Stomach (tissue), 9 donors: ENCODE measurements around the gene ASPG. TPM values are rescaled to one million over a fixed set of nuclear protein-coding genes. Genes with fewer than 3 reads are reported as not detected.

Experiments
- DNase-seq, 2 donors: peaks; one replicate each; pipeline versions ENCODE4 v3.0.0 to v3.0.0-alpha.2; 2013 to 2019
- H3K27ac ChIP-seq, 5 donors: fragments of 200-600 bp in 4 of 5; sonication (generic) in 4 of 5; one replicate each; pipeline ENCODE4 v1.5.1; 2013 to 2019; ENCODE audit warnings: mild to moderate bottlenecking in 1 of 5, moderate library complexity in 1 of 5
- H3K27me3 ChIP-seq, 3 donors: fragments of 200-600 bp; sonication (generic); one replicate each; pipeline ENCODE4 v1.5.1; 2017 to 2019; ENCODE audit warnings: mixed run types in 1 of 3
- H3K36me3 ChIP-seq, 4 donors: fragments of 200-600 bp; sonication (generic); 1 replicate in 3 of 4; 2 replicates in 1 of 4; pipeline ENCODE4 v1.5.1; 2016 to 2019
- H3K4me1 ChIP-seq, 4 donors: fragments of 200-600 bp; sonication (generic); one replicate each; pipeline ENCODE4 v1.5.1; 2016 to 2019
- H3K4me3 ChIP-seq, 4 donors: fragments of 200-600 bp; sonication (generic) in 3 of 4; one replicate each; pipeline ENCODE4 v1.5.1; 2016 to 2019; ENCODE audit warnings: mild to moderate bottlenecking in 1 of 4
- H3K9me3 ChIP-seq, 4 donors: fragments of 200-600 bp; sonication (generic); one replicate each; pipeline ENCODE4 v1.5.1; 2016 to 2019
- EP300 ChIP-seq: sonication (generic); formaldehyde crosslinking; IDR thresholded peaks from one replicate; pipeline ENCODE4 v1.6.1; 2017; ENCODE audit warnings: antibody characterized with exemption
- POLR2A ChIP-seq, 4 donors: fragments of 450-650 bp; IDR thresholded peaks; one replicate each; pipeline ENCODE4 v1.6.1; 2016; ENCODE audit warnings: antibody characterized with exemption in 4 of 4, control low read depth in 2 of 4, mild to moderate bottlenecking in 1 of 4, moderate library complexity in 1 of 4
- POLR2AphosphoS5 ChIP-seq, 3 donors: sonication (generic); formaldehyde crosslinking; IDR thresholded peaks; one replicate each; pipeline ENCODE4 v1.6.1; 2016; ENCODE audit warnings: antibody characterized with exemption in 3 of 3
- WGBS, 5 donors: extraction: QIAGEN DNeasy Blood & Tissue Kit in 3 of 5; methylation state at CpG; one replicate each; pipeline versions ENCODE4 v1.1.5 to v1.1.7; 2013 to 2018; 5-methylcytosine and 5-hydroxymethylcytosine counted together
- intact Hi-C: fragments of 100-400 bp; cut with DNase I; formaldehyde crosslinking; loops from one replicate; pipeline ENCODE4 v1.15.1; 2023; ENCODE audit warnings: low total_unique reads
- polyA plus RNA-seq, 3 donors: library from polyadenylated mRNA; stranded (reverse); fragments of 200-250 nt; gene quantifications; one replicate each; pipeline ENCODE4 v1.2.3, GENCODE V29; 2013
- total RNA-seq, 5 donors: library from RNA; depleted of rRNA; stranded (reverse); fragments of >200 nt; gene quantifications; one replicate each; pipeline versions ENCODE4 v1.1.0 to v1.2.3, GENCODE V29; 2014 to 2016
- TF ChIP-seq, protein P1 (sequence below), 7 experiments: fragments of 450-650 bp in 4 of 7; fragments of 200-600 bp in 3 of 7; sonication (generic) in 3 of 7; IDR thresholded peaks; one replicate each; pipeline ENCODE4 v1.5.1; 2016 to 2019; ENCODE audit warnings: antibody characterized with exemption in 7 of 7, control low read depth in 2 of 7, mild to moderate bottlenecking in 1 of 7
- donor health status: healthy with polysubstance abuse.
- donor health status: Bipolar disorder and iron deficiency.
- donor health status: healthy.

ASPG gene
- total and polyA plus RNA-seq, 8 donors: 0.12 to 10.7 (median 4.4) TPM; not detected in 1

DNA sequence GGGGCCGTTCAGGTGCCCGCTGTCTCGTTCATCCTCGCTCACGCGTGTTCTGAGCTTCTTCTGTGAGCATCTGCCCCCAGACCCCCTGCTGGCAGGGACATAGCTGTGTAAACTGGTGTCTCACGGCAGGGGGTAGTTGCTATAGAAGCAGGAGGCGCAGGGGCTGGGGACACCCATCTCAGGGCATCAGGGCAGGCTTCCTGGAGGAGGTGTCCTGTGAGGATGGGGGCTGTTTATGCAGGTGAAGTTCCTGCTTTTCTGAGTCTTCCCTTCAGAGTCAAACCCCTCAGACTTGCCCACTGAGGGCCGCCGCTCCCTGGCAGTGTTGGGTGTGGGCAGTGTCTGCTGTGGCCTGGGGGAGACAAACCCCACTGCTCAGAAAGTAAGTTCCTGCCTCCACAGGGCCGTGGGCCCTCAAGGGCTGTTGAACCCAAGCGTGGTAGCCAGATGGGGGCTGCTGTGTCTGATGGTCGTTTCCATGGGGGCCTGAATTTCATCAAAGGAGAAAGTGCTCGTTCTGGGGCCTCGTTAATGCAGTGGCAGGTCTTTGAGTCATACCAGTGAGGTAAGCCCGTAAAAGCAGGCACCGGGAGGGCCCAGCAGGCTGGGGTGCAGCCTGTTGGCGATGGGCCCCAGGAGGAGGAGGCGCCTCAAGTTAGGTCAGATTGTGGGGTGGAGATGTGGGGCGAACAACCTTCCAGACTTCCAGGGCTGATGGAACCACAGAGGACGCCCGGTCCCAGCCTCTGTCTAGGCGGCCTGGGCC lies 76.3 kb downstream of the ASPG start:
- Histone ChIP-seq H3K27me3 (peaks cover 0 to 4% (median 0%) of the 10 kb centered on the region in 3 donors), H3K36me3 (no peaks in the 10 kb centered on the region), H3K27ac (no peak overlapping the region), H3K4me1 (peaks cover 0 to 14% (median 2%) of the 10 kb centered on the region in 4 donors), H3K9me3 (no peaks in the 10 kb centered on the region), H3K4me3 (no peak overlapping the region)
- no peak for DNase-seq
- intact Hi-C loops: no loop called here
- 82 to 93% (median 92%) methylated on average over 22 to 23 of the region's 23 CpGs for WGBS, 5 donors
- TF ChIP-seq POLR2AphosphoS5 (IDR thresholded peaks at IDR 0.05) (no peak), POLR2A (IDR thresholded peaks at IDR 0.05) (no peak), EP300 (no peak)
- TF ChIP-seq, protein P1, sequence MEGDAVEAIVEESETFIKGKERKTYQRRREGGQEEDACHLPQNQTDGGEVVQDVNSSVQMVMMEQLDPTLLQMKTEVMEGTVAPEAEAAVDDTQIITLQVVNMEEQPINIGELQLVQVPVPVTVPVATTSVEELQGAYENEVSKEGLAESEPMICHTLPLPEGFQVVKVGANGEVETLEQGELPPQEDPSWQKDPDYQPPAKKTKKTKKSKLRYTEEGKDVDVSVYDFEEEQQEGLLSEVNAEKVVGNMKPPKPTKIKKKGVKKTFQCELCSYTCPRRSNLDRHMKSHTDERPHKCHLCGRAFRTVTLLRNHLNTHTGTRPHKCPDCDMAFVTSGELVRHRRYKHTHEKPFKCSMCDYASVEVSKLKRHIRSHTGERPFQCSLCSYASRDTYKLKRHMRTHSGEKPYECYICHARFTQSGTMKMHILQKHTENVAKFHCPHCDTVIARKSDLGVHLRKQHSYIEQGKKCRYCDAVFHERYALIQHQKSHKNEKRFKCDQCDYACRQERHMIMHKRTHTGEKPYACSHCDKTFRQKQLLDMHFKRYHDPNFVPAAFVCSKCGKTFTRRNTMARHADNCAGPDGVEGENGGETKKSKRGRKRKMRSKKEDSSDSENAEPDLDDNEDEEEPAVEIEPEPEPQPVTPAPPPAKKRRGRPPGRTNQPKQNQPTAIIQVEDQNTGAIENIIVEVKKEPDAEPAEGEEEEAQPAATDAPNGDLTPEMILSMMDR (IDR thresholded peaks at IDR 0.05): no peak

DNA sequence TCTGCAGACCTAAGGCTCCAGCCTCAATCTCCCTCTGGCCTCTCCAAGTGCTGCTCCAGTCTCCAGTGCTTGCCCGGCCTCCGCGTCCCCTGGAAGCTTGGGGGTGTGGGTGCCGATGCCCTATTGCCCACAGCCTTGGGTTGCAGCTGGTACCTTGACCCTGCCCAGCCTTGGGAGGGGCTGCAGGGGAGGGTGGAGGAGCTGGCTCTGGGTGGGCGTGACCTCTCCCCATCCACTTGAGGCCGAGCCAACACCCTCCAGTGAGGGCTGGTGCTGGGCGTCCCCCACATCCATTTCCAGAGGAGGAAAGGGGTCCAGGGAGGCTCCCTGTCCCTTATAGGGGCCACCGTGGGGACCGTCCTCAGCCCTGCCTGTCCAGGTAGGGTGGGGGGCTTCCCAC lies 77.0 kb downstream of the ASPG start:
- TF ChIP-seq POLR2AphosphoS5 (IDR thresholded peaks at IDR 0.05): no peak
- TF ChIP-seq, protein P1 (IDR thresholded peaks at IDR 0.05): no peak
- TF ChIP-seq POLR2A (IDR thresholded peaks at IDR 0.05): no peak
- no peak for TF ChIP-seq EP300
- Histone ChIP-seq H3K4me1 (peaks cover 0 to 14% (median 2%) of the 10 kb centered on the region in 4 donors), H3K27ac (no peak overlapping the region), H3K36me3 (no peaks in the 10 kb centered on the region), H3K9me3 (no peaks in the 10 kb centered on the region), H3K27me3 (peaks cover 0 to 4% (median 0%) of the 10 kb centered on the region in 3 donors), H3K4me3 (no peak overlapping the region)
- intact Hi-C loops: no loop called here
- no peak for DNase-seq
- WGBS, 5 donors: 70 to 100% (median 74%) methylated on average over 2 to 9 of the region's 9 CpGs

- H3K4me1 ChIP-seq: peaks cover 0 to 9% (median 2%) of the 10 kb centered on the region in 4 donors
- intact Hi-C loops: no loop called here
- no peak overlapping the region for H3K4me3 ChIP-seq
- peaks cover 0 to 4% (median 0%) of the 10 kb centered on the region in 3 donors for H3K27me3 ChIP-seq
- DNase-seq: no peak
- H3K9me3 ChIP-seq: no peaks in the 10 kb centered on the region
- TF ChIP-seq POLR2A (IDR thresholded peaks at IDR 0.05): no peak
- TF ChIP-seq POLR2AphosphoS5 (IDR thresholded peaks at IDR 0.05): no peak
- TF ChIP-seq, protein P1 (IDR thresholded peaks at IDR 0.05): no peak
- TF ChIP-seq EP300: no peak
- no peaks in the 10 kb centered on the region for H3K36me3 ChIP-seq
- 78 to 94% (median 82%) methylated on average over 9 to 21 of the region's 21 CpGs for WGBS, 5 donors
- H3K27ac ChIP-seq: no peak overlapping the region
These were observed 78.0 kb downstream of the ASPG start for GRCh38 chr14:104163541-104163940.

DNA sequence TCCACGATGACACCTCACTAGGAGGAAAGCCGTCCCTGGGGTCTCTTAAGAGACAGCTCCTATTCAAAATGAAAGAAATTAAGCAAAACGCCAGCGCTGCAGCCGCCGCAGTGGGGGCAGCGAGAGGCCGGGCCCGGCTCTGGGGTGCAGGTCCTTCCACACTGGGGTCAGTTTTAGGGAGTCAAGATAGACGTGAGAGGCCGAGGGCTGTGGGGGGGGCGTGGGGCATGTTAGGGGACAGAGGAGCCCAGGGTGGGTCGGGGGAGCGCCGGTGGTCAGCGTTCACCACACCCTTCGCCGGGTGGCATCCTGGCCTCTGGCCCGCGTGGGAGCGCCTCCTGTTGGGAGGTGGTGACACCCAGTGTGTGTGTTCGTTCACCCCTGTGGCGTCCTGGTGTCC lies 78.5 kb downstream of the ASPG start:
- peaks cover 0 to 4% (median 2%) of the 10 kb centered on the region in 4 donors for H3K4me1 ChIP-seq
- TF ChIP-seq POLR2AphosphoS5 (IDR thresholded peaks at IDR 0.05) (no peak), POLR2A (IDR thresholded peaks at IDR 0.05) (no peak), EP300 (no peak)
- TF ChIP-seq, protein P1 (IDR thresholded peaks at IDR 0.05): no peak
- intact Hi-C loops: no loop called here
- DNase-seq: no peak
- H3K4me3 ChIP-seq: no peak overlapping the region
- peaks cover 0 to 4% (median 0%) of the 10 kb centered on the region in 3 donors for H3K27me3 ChIP-seq
- H3K36me3 ChIP-seq: no peaks in the 10 kb centered on the region
- no peaks in the 10 kb centered on the region for H3K9me3 ChIP-seq
- H3K27ac ChIP-seq: no peak overlapping the region
- WGBS, 5 donors: 75 to 84% (median 82%) methylated on average over 11 to 23 of the region's 23 CpGs
